Measurements from ENCODE around the gene UMAD1. TPM values are rescaled to one million over a fixed set of nuclear protein-coding genes. Genes with fewer than 3 reads are reported as not detected.

Gene UMAD1
- total RNA-seq, 2 donors from 2014 or later, result 21.9 to 26.3 TPM

- H3K9ac ChIP-seq (ENCODE audit: low read depth in 2 of 2, low read length in 2 of 2), result no peak overlapping the region
- H3K9me3 ChIP-seq, result no peaks in the 10 kb centered on the region
- no peak for TF ChIP-seq CTCF (IDR thresholded peaks at IDR 0.05)
- intact Hi-C loops (cut with DNase I), result no loop called here
- no peak for DNase-seq
- no peak overlapping the region for H3K27ac ChIP-seq
- H3K4me3 ChIP-seq, result no peak overlapping the region
- H3K36me3 ChIP-seq, result no peaks in the 10 kb centered on the region
- no peaks in the 10 kb centered on the region for H3K27me3 ChIP-seq
- no peaks in the 10 kb centered on the region for H3K4me1 ChIP-seq
Observed at GRCh38 chr7:7713730-7714129, 73.2 kb downstream of the UMAD1 start.

- H3K4me3 ChIP-seq, result no peak within 1 kb of the TSS
- no peak for TF ChIP-seq CTCF (IDR thresholded peaks at IDR 0.05)
- DNase-seq, result no peak
- no peak within 1 kb of the TSS for H3K27ac ChIP-seq
- H3K9ac ChIP-seq (ENCODE audit: low read depth in 2 of 2, low read length in 2 of 2), result no peak within 1 kb of the TSS
- no peaks in the 10 kb centered on the region for H3K27me3 ChIP-seq
- no peaks in the 10 kb centered on the region for H3K4me1 ChIP-seq
- no peaks in the 10 kb centered on the region for H3K36me3 ChIP-seq
- no peaks in the 10 kb centered on the region for H3K9me3 ChIP-seq
- intact Hi-C loops (cut with DNase I), result no loop called here
Observed at GRCh38 chr7:7718492-7718891, 77.9 kb downstream of the UMAD1 start, which contains the start of gene RPA3. Gene RPA3, minus strand, starts transcription at chr7:7718607. Its CDS starts 78,189 bp downstream, at chr7:7640418.

- peak; percentile 33 for DNase-seq
Observed at GRCh38 chr7:7719236-7719635, 78.7 kb downstream of the UMAD1 start.

GRCh38 chr7:7720193-7720592 is 79.6 kb downstream of the UMAD1 start:
- H3K36me3 ChIP-seq, result no peaks in the 10 kb centered on the region
- no peaks in the 10 kb centered on the region for H3K4me1 ChIP-seq
- H3K4me3 ChIP-seq, result no peak overlapping the region
- intact Hi-C loops (cut with DNase I), result no loop called here
- no peak overlapping the region for H3K9ac ChIP-seq (ENCODE audit: low read depth in 2 of 2, low read length in 2 of 2)
- no peaks in the 10 kb centered on the region for H3K9me3 ChIP-seq
- TF ChIP-seq CTCF (IDR thresholded peaks at IDR 0.05), result no peak
- H3K27ac ChIP-seq, result no peak overlapping the region
- DNase-seq, result no peak
- H3K27me3 ChIP-seq, result no peaks in the 10 kb centered on the region

More at GRCh38 chr7:7719236-7719635, 78.7 kb downstream of the UMAD1 start:
- Histone ChIP-seq H3K27me3 (no peaks in the 10 kb centered on the region), H3K27ac (no peak overlapping the region), H3K4me1 (no peaks in the 10 kb centered on the region), H3K36me3 (no peaks in the 10 kb centered on the region), H3K9ac (ENCODE audit: low read depth in 2 of 2, low read length in 2 of 2) (no peak overlapping the region), H3K4me3 (no peak overlapping the region), H3K9me3 (no peaks in the 10 kb centered on the region)
- intact Hi-C loops (cut with DNase I), result no loop called here
- no peak for TF ChIP-seq CTCF (IDR thresholded peaks at IDR 0.05)

- DNase-seq, result no peak
- Histone ChIP-seq H3K9me3 (no peaks in the 10 kb centered on the region), H3K4me1 (no peaks in the 10 kb centered on the region), H3K9ac (ENCODE audit: low read depth in 2 of 2, low read length in 2 of 2) (no peak overlapping the region), H3K27me3 (no peaks in the 10 kb centered on the region), H3K36me3 (no peaks in the 10 kb centered on the region), H3K27ac (no peak overlapping the region), H3K4me3 (no peak overlapping the region)
- intact Hi-C loops (cut with DNase I), result no loop called here
- TF ChIP-seq CTCF (IDR thresholded peaks at IDR 0.05), result no peak
Observed at GRCh38 chr7:7720750-7721621, 80.4 kb downstream of the UMAD1 start.
